K562 (cell line): ENCODE results near the gene NUBP2. TPM values are rescaled to one million over a fixed set of nuclear protein-coding genes. Genes with fewer than 3 reads are reported as not detected.
A peak's percentile ranks its signal among the peaks of the same experiment; 100 is the strongest.

ENCODE experiments used
- ATAC-seq: fragments of 200-7000 bp; cut with Tn5 transposase; 3 replicates; pipeline ENCODE4 v1.9.1; 2020; ENCODE audit warnings: moderate library complexity
- BruUV-seq: library from RNA; stranded (reverse); fragments of 400-500 nt; replicated peaks from 2 replicates; lab custom pipeline; 2021; lab: Mats Ljungman, UMichigan
- CTCF ChIA-PET: fragments of 300-600 bp; formaldehyde crosslinking; extraction: SDS; loops from one replicate; lab custom pipeline; 2021; ENCODE audit warnings: low intra/inter-chr PET ratio; lab: Yijun Ruan, JAX
- POLR2A ChIA-PET: fragments of 300-600, 350-650 bp; sonication (Branson Sonifier 250); formaldehyde crosslinking; extraction: SDS; loops from one replicate; lab custom pipeline; 2021; ENCODE audit warnings: antibody characterized with exemption, inconsistent platforms; lab: Yijun Ruan, JAX
- DNase-seq, 4 experiments: peaks; one replicate each; pipeline versions ENCODE4 v3.0.0 to v3.0.0-alpha.2; 2011 to 2018; ENCODE audit warnings: low spot score in 3 of 4, mixed read lengths in 3 of 4; ENCODE audit errors: extremely low read depth in 1 of 4
- FAIRE-seq: peaks from 2 replicates; lab custom pipeline; 2011; peaks lifted over from hg19 to GRCh38; lab: Jason Lieb, UNC
- H2AFZ ChIP-seq: 2 replicates; pipeline ENCODE4 v1.6.0; 2011; ENCODE audit warnings: low read depth, low read length, control low read depth, inconsistent platforms
- H3K27ac ChIP-seq: fragments of 200-600 bp; 3 replicates; pipeline ENCODE4 v1.8.0; 2011; ENCODE audit warnings: low read depth, mild to moderate bottlenecking, control low read depth, inconsistent platforms, low read length, moderate library complexity, mixed read lengths; ENCODE audit errors: extremely low read depth
- H3K27me3 ChIP-seq, 2 experiments: fragments of 300-600 bp in 1 of 2; 2 replicates in 1 of 2; 3 replicates in 1 of 2; pipeline versions ENCODE4 v1.6.0 to v1.8.0; 2011; ENCODE audit warnings: inconsistent platforms in 2 of 2, low read length in 2 of 2, mild to moderate bottlenecking in 1 of 2, mixed read lengths in 1 of 2, moderate library complexity in 1 of 2; ENCODE audit not compliant: control insufficient read depth in 2 of 2, insufficient read depth in 2 of 2
- H3K36me3 ChIP-seq: fragments of 300-600 bp; 3 replicates; pipeline ENCODE4 v1.8.0; 2011; ENCODE audit warnings: mild to moderate bottlenecking, low read length, inconsistent platforms; ENCODE audit not compliant: control insufficient read depth, insufficient read depth
- H3K4me1 ChIP-seq, 2 experiments: fragments of 200-600 bp in 1 of 2; replicated peaks in 1 of 2; 2 replicates in 1 of 2; 3 replicates in 1 of 2; pipeline versions ENCODE4 v1.5.1 to v1.8.0; 2011; ENCODE audit warnings: inconsistent platforms in 2 of 2, low read length in 2 of 2, mild to moderate bottlenecking in 1 of 2, mixed read lengths in 1 of 2, moderate library complexity in 1 of 2; ENCODE audit not compliant: control insufficient read depth in 2 of 2, insufficient read depth in 2 of 2
- H3K4me2 ChIP-seq: 2 replicates; pipeline ENCODE4 v1.6.1; 2011; ENCODE audit warnings: low read length, control low read depth, inconsistent platforms, mixed read lengths; ENCODE audit not compliant: insufficient read depth
- H3K4me3 ChIP-seq: fragments of 200-600 bp; sonication (generic), shearing (Covaris generic); 2 replicates; pipeline ENCODE4 v1.5.1; 2016; ENCODE audit warnings: control low read depth, inconsistent platforms
- H3K79me2 ChIP-seq: fragments of 200-600 bp; 3 replicates; pipeline ENCODE4 v1.8.0; 2011; ENCODE audit warnings: low read length, inconsistent platforms; ENCODE audit not compliant: control insufficient read depth, insufficient read depth
- H3K9ac ChIP-seq, 2 experiments: 2 replicates each; pipeline versions ENCODE4 v1.6.0 to v1.6.1; 2011; ENCODE audit warnings: low read depth in 2 of 2, low read length in 2 of 2, control low read depth in 1 of 2, inconsistent platforms in 1 of 2, mild to moderate bottlenecking in 1 of 2, mixed read lengths in 1 of 2; ENCODE audit not compliant: insufficient read depth in 1 of 2
- H3K9me1 ChIP-seq: one replicate; pipeline ENCODE4 v1.6.0; 2011; ENCODE audit warnings: inconsistent platforms, mild to moderate bottlenecking, low read length, moderate library complexity; ENCODE audit not compliant: control insufficient read depth, insufficient read depth
- H3K9me3 ChIP-seq: replicated peaks from 2 replicates; pipeline ENCODE4 v1.5.1; 2011; ENCODE audit warnings: low read depth, low read length, inconsistent platforms; ENCODE audit not compliant: control insufficient read depth, insufficient read depth
- H4K20me1 ChIP-seq: replicated peaks from 2 replicates; pipeline ENCODE4 v1.6.1; 2011; ENCODE audit warnings: low read length, inconsistent platforms, mixed read lengths; ENCODE audit not compliant: control insufficient read depth, insufficient read depth
- ADNP ChIP-seq: fragments of 200-800 bp; sonication (Bioruptor generic); IDR thresholded peaks from 2 replicates; pipeline ENCODE4 v1.6.1; 2016; ENCODE audit warnings: missing genetic modification characterization, missing compliant biosample characterization
- EWSR1 ChIP-seq: fragments of 450-650 bp; IDR thresholded peaks from 2 replicates; pipeline ENCODE4 v1.6.1; 2018; ENCODE audit warnings: borderline replicate concordance, mild to moderate bottlenecking, low read depth, moderate library complexity; ENCODE audit not compliant: partially characterized antibody
- GABPB2 ChIP-seq: fragments of 250-450 bp; sonication (Bioruptor Pico); conservative IDR thresholded peaks from 2 replicates; pipeline ENCODE4 v1.5.1; 2021; ENCODE audit warnings: mild to moderate bottlenecking
- MCM2 ChIP-seq: fragments of 450-650 bp; IDR thresholded peaks from 2 replicates; pipeline ENCODE4 v1.6.1; 2017; ENCODE audit warnings: low read depth, mild to moderate bottlenecking
- SMARCB1 ChIP-seq: IDR thresholded peaks from 2 replicates; pipeline ENCODE4 v1.6.1; 2011; ENCODE audit warnings: improper control_type of control experiment, low read depth; ENCODE audit not compliant: insufficient read length
- ZNF324 ChIP-seq: fragments of 250-450 bp; sonication (Bioruptor Pico); IDR thresholded peaks from 2 replicates; pipeline ENCODE4 v1.4.0; 2020; ENCODE audit warnings: mild to moderate bottlenecking
- ZNF785 ChIP-seq: fragments of 250-450 bp; sonication (Bioruptor Pico); IDR thresholded peaks from 2 replicates; pipeline ENCODE4 v1.4.0; 2020; ENCODE audit warnings: mild to moderate bottlenecking
- WGBS: fragments of 100-300 bp; shearing (Covaris generic); methylation state at CpG from one replicate; pipeline ENCODE4 v1.1.6; 2016; ENCODE audit warnings: low coverage, mixed read lengths; ENCODE audit not compliant: insufficient coverage; ENCODE audit errors: missing lambda C conversion rate; 5-methylcytosine and 5-hydroxymethylcytosine counted together
- in situ Hi-C: fragments of 300-500 bp; cut with MboI; formaldehyde crosslinking; loops from 4 replicates; pipeline ENCODE4 v1.15.0; 2018; ENCODE audit warnings: inconsistent platforms, mixed read lengths
- intact Hi-C: fragments of 100-400 bp; cut with micrococcal nuclease; formaldehyde crosslinking; loops from 2 replicates; pipeline ENCODE4 v1.14.2; 2022
- polyA plus RNA-seq, 8 experiments: library from polyadenylated mRNA; depleted of rRNA in 4 of 8; stranded (reverse) in 5 of 8; unstranded in 3 of 8; fragments of >200 nt; fragmentation: Nextera tagmentation in 2 of 8; fragmentation: Illumina TruSeq in 1 of 8; extraction: Ambion mirVana in 2 of 8; extraction: Trizol in 1 of 8; gene quantifications; 2 replicates each; pipeline versions ENCODE4 v1.2.1 to v1.2.3, GENCODE V29; 2011 to 2014; ENCODE audit warnings: inconsistent platforms in 1 of 8, missing spikeins in 1 of 8
- total RNA-seq, 7 experiments: library from RNA; depleted of rRNA in 6 of 7; stranded (reverse); fragments of >200 nt in 6 of 7; fragmentation: Illumina TruSeq in 2 of 7; extraction: Trizol in 2 of 7; gene quantifications; 2 replicates each; pipeline versions ENCODE4 v1.2.1 to v1.2.3, GENCODE V29; 2011 to 2021; ENCODE audit warnings: low replicate concordance in 1 of 7
- TF ChIP-seq, protein P1 (sequence below): fragments of 450-650 bp; IDR thresholded peaks from 2 replicates; pipeline ENCODE4 v1.6.1; 2014; ENCODE audit warnings: low read depth, mild to moderate bottlenecking, moderate library complexity, borderline replicate concordance
- TF ChIP-seq, protein P2 (sequence below), 2 experiments: fragments of 450-650 bp in 1 of 2; sonication (generic) in 1 of 2; formaldehyde crosslinking in 1 of 2; IDR thresholded peaks in 1 of 2; conservative IDR thresholded peaks in 1 of 2; 2 replicates each; pipeline versions ENCODE4 v1.6.1 to v1.8.1; 2016 to 2023; ENCODE audit warnings: mild to moderate bottlenecking in 2 of 2, moderate library complexity in 2 of 2, inconsistent platforms in 1 of 2, missing genetic modification reagents in 1 of 2
- TF ChIP-seq, protein P3 (sequence below): fragments of 250-450 bp; sonication (Bioruptor Pico); IDR thresholded peaks from 2 replicates; pipeline ENCODE4 v1.5.0; 2020; ENCODE audit warnings: mild to moderate bottlenecking
- TF ChIP-seq, protein P4 (sequence below): fragments of 250-450 bp; sonication (Bioruptor Pico); IDR thresholded peaks from 2 replicates; pipeline ENCODE4 v1.5.0; 2021; ENCODE audit warnings: mild to moderate bottlenecking, moderate library complexity

Gene NUBP2
- total and polyA plus RNA-seq, 9 of the 15 experiments (the other 6 are each of a cell fraction or from before 2014, with no cell fraction given): 1.8 to 115 (median 24.0) TPM

DNA sequence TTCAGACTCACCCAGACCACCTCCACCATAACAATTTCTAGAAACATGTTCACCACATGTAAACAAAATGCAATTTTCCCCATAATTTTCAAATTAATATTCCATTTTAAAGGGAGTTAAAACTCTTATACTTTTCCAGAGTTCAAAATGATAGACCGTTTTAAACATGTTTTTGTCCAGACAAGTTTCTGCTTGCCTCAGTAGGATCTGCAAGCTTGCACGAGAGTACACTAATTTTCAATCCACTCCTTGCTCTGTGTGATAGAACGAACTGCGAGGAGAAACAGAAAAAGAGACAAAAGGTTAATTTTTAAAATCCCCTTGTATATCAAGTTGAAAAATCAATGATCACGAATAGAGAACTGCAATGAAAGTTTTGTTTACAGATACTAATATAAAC, 51.3 kb downstream of the NUBP2 start:
- no peaks in the 10 kb centered on the region for H3K9me1 ChIP-seq
- peaks cover 36% of the 10 kb centered on the region; the same call in 2 of the 3 replicates for H3K36me3 ChIP-seq
- ATAC-seq (no peak), FAIRE-seq (no peak), DNase-seq (no peak)
- H4K20me1 ChIP-seq: peaks cover 2% of the 10 kb centered on the region
- H2AFZ ChIP-seq: no peak overlapping the region
- H3K27ac ChIP-seq: 0 out of 3 replicates have a peak overlapping the region, but pooled peaks have one; percentile 67
- no peaks in the 10 kb centered on the region for H3K9me3 ChIP-seq
- ChIA-PET CTCF (no interaction called here), POLR2A (interaction anchor here (0.6 to 1.8 kb wide), 2 partner anchors 13 to 191 kb away, joined by 3 to 5 read pairs; no protein-coding TSS in a partner anchor)
- intact Hi-C loops: no loop called here
- no peaks in the 10 kb centered on the region for H3K27me3 ChIP-seq
- H3K4me3 ChIP-seq: no peak overlapping the region
- 79% methylated on average over 5 of the region's 5 CpGs for WGBS
- in situ Hi-C loops: no loop called here
- H3K4me1 ChIP-seq: peaks cover 17 to 20% of the 10 kb centered on the region in 2 experiments
- no peak overlapping the region for H3K4me2 ChIP-seq
- no TSS peak for BruUV-seq
- peaks cover 6% of the 10 kb centered on the region; the same call in 2 of the 3 replicates for H3K79me2 ChIP-seq
- H3K9ac ChIP-seq: no peak overlapping the region
- TF ChIP-seq MCM2 (no peak), ADNP (tag) (no peak), ZNF785 (CRISPR knock-in tag) (no peak), EWSR1 (no peak), SMARCB1 (no peak), GABPB2 (CRISPR knock-in tag) (no peak), ZNF324 (CRISPR knock-in tag) (no peak)
- TF ChIP-seq, protein P1, sequence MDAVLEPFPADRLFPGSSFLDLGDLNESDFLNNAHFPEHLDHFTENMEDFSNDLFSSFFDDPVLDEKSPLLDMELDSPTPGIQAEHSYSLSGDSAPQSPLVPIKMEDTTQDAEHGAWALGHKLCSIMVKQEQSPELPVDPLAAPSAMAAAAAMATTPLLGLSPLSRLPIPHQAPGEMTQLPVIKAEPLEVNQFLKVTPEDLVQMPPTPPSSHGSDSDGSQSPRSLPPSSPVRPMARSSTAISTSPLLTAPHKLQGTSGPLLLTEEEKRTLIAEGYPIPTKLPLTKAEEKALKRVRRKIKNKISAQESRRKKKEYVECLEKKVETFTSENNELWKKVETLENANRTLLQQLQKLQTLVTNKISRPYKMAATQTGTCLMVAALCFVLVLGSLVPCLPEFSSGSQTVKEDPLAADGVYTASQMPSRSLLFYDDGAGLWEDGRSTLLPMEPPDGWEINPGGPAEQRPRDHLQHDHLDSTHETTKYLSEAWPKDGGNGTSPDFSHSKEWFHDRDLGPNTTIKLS: no peak
- TF ChIP-seq, protein P2, sequence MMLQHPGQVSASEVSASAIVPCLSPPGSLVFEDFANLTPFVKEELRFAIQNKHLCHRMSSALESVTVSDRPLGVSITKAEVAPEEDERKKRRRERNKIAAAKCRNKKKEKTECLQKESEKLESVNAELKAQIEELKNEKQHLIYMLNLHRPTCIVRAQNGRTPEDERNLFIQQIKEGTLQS (IDR thresholded peaks at IDR 0.05): no peak
- TF ChIP-seq, protein P2 (CRISPR knock-in tag; conservative IDR thresholded peaks at IDR 0.05): no peak
- TF ChIP-seq, protein P3, sequence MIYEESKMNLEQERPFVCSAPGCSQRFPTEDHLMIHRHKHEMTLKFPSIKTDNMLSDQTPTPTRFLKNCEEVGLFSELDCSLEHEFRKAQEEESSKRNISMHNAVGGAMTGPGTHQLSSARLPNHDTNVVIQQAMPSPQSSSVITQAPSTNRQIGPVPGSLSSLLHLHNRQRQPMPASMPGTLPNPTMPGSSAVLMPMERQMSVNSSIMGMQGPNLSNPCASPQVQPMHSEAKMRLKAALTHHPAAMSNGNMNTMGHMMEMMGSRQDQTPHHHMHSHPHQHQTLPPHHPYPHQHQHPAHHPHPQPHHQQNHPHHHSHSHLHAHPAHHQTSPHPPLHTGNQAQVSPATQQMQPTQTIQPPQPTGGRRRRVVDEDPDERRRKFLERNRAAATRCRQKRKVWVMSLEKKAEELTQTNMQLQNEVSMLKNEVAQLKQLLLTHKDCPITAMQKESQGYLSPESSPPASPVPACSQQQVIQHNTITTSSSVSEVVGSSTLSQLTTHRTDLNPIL (CRISPR knock-in tag): no peak
- TF ChIP-seq, protein P4, sequence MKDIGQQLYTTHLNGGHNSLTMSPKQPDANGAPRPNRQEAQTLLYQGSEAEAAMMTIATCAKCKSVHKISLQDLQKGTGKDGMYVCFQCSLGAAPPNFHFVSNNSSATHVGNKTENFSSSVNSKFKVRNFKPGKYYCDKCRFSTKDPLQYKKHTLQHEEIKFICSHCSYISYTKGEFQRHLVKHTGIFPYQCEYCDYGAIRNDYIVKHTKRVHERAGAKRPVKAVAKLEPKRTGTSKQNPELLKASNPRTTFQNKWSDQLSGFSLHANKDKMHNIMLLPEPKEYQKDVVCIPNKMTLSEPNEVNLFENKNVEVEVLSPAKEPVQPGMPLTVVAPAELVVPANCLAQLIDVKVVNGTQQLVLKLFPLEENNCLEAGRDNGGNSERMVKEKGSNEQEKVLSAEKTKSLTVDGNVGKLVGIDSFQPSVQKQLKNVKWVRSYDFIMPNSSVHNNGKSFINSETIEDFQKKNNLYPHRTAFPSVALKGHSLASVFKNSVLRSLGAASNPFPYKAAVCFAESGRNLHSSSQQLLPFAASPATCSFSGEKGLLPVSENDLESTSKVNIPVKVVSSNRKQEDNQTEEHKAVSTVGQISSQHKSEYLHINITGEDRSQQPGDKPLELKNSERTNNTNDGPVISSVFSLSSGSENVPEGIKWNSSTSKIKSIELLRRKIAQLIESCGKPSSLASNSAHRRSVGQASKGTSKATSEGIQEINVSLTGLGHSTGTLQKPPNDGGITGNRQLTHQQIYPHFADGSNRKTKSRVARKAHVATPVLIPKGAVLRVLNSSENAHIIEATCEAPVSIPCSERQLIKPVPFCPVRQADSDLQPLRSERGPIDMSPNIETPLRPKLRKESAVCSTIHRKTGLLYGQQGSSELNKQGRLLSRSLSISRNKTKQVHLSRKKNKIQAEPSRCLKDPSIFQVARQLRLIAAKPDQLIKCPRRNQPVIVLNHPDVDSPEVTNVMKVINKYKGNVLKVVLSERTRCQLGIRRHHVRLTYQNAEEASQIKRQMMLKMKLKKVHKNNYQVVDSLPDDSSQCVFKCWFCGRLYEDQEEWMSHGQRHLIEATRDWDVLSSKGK (CRISPR knock-in tag): no peak
